NCI-H2196 (cell line): ENCODE measurements around the gene LAMC1.

Experiments
- DNase-seq: peaks from one replicate; lab custom pipeline; 2025; ENCODE audit not compliant: unreplicated experiment; lab: John Stamatoyannopoulos, UW

LAMC1 gene

DNA sequence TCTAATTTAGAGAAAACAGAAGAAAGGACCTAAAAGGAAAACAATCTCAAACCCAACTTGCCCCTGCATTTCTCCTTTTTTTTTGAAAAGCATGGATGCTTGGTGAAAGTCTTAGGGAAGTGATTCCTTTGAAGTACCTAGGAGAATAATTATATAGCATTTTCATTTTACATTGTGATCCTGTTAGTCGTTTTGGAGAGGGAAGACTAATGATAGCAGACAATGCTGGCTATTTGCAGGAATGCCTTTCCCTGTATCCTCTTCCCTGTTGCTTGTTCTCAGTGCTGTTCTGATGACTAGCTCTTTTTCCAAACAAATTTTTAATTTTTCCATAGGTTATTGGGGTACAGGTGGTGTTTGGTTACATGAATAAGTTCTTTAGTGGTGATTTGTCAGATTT lies 53.9 kb downstream of the LAMC1 start:
- no peak for DNase-seq

DNA sequence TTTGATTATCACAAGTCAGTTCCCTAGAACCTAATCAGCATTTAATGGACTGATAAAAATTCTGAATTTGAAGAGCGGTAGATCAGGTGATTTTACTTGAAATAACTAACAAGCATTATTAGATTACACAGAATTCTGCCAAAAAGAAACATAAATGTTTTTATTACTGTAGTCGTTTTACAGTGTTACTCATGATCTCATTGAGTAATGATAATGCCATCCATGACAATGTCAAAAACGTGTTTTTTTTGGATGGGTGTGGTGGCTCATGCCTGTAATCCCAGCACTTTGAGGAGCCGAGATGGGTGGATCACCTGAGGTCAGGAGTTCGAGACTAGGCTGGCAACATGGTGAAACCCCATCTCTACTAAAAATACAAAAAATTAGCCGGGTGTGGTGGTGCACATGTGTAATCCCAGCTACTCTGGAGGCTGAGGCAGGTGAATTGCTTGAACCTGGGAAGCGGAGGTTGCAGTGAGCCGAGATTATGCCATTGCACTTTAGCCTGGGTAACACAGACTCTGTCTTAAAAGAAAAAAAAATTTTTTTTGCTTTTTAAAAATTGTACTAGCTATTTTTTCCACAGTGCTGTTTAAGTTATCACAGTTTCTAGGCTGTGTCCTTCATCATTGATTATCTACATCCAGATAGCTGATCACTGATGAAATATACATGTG lies 56.6 kb downstream of the LAMC1 start:
- DNase-seq, result no peak

DNA sequence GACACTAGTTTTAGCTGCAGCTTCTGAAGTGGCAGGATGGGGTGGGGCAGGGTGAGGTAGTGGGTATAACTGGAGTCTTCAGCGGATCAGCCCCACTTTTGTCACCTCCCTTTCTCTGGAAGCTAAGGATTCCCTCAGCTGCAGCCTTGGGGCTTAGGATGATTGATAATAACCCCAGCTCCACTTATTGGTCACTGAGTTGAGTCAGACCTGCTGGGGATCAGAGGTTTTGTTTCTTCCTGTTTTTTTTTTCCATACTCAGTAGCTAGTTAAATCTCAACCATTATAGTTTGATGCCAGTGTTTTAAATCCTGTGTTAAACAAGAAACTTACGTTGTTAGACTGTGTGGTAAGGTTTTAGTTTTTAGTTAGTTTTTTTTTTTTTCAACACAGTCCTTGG lies 57.2 kb downstream of the LAMC1 start:
- no peak for DNase-seq

DNA sequence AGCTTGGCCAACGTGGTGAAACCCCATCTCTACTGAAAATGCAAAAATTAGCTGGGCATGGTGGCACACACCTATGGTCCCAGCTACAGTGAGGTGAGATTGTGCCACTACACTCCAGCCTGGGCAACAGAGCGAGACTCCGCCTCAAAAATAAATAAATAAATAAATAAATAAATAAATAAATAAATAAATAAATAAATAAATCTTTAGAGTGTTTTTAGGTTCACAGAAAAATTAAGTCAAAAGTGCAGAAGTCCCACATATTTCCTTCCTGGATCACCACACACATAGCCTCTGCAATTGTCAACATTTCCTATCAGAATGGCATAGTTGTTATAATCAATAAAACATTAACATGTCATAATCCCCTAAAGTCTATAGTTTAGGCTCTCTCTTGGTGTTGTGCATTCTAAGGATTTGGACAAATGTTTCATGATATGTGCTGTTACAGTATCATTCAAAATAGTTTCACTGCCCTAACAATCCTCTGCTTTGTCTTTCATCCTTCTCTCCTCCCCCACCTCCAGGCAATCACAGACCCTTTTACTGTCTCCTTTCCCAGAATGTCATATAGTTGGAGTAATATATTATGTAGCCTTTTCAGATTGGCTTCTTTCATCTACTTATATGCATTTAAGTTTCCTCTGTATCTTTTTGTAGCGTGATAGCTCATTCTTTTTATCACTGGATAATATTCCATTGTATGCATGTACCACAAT lies 58.3 kb downstream of the LAMC1 start:
- DNase-seq, result no peak

DNA sequence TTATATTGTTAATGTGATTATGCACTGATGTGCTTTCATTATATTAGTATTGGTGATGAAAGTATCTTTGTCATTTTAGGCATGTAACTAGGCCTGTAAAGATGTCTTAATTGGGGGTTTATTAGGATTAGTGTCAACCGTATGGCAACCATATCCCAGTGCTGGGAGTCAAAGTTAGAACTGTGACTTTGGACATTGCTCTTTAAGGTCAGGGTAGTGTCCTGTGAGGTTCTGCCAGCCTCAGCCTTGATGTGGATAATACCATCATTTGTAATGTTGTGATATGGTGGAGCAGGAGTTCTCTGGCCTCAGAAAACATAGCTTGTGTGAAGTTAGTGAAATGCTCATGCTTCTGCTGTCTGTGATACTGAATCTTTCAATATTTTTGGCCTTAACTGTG lies 59.4 kb downstream of the LAMC1 start:
- no peak for DNase-seq

DNA sequence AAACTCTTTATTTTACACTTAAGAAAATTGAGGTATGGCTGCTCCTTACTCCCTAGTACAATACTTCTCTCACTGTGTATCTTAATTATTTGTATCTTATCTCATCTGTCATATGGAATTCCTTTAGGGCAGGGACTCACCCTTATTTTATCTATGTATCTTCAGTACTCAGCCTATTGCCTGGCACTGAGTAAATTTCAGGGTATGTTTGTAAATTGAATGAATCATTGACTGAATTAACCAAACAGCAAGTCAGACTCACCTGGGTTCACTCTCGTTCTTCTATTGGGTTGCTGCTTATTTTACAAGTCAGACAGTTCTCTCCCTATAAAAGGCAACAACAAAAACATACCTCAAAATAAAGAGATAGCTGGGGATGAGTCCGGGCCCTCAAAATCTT lies 63.8 kb downstream of the LAMC1 start:
- no peak for DNase-seq

DNA sequence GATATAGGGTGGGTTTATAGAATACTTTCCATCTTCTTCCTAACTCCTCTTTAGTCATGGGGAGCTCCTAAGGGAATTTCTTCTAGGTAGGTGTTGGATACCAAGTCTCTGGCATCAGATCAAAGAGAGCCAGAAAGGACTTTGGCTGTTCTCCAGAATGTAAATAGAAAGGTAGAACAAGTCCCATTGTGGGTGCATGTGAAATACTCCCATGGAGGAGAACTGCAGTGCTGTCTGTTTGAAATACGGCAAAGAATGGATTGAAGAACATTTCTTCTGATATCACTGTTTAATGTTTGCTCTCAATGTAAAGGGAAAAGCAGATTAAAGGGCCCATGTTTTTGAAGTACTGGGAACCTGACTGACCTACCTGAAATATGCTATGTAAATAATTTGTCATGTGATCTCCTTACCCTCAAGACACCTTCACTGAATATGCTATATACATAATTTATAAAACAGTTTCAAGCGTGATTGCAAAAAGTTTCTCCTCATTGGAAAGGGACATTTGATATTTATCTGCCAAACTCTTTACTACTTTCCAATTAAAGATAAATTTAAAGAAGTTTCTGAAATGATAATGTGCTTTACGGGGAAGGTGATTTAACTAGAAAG lies 65.9 kb downstream of the LAMC1 start:
- peak; percentile 36 for DNase-seq

DNA sequence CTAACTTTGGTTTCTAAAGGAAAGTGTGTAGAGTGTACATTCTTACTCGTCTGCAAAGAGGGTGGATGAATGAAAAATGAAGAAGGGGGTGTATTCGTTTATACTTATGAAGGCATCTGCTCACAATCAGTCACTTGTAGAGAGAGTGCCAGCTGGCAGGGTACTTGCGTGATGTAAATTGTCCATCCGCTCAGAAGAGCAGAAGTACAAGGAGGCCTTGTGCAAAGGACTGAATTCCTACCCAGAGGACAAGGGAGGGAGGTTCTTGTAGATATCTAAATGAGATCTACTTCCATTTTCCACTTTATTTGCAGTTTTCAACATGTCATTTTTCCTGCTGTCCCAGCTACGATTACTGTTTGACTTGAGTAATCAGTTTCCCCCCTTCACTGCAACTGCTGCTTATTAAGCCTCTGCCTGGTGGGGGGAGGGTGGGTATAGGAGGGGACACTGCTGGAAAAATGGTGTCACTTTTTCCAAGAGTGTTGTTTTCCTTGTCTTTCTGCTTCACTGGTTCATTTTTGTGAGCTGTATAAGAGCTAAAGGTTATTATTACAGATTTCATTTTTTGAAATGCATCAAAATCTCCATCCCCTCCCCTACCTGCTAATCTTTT lies 67.3 kb downstream of the LAMC1 start:
- no peak for DNase-seq

DNA sequence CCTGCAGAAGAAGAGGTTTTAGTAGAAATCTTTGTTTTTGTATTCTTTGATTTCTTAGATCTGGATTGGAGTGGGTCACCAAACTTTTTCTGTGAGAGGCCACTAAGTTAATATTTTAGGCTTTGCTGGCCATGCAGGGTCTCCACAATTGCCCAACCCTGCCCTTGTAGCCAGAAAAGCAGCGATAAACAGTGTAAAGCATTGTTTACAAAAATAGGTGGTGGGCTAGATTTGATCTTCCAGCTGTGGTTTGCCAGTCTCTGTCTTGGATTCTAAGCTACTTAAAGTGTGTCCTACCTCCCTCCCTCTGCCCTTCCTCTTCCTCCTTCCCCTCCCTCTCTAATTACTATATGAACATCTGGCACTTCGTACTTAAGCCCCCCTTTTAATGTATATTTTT lies 68.0 kb downstream of the LAMC1 start:
- DNase-seq, result no peak

DNA sequence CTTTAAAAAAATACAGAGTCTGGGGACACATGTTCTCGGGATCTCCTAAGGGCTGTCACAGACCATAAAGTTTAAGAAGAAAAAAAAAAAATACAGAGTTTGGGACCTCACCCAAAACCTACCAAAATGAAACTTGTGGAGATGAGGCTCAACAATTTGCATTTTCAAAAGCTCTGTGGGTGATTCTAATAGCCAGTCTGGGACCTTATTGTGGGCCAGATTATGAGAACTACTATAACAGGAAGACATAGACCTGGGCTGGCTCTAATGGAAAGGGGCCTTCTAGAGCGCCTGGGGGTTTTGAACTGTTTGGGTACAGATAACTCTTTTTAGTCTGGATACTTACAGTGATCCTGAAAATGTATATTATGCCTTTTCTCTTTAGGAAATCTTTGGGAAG lies 69.1 kb downstream of the LAMC1 start:
- DNase-seq, result no peak

DNA sequence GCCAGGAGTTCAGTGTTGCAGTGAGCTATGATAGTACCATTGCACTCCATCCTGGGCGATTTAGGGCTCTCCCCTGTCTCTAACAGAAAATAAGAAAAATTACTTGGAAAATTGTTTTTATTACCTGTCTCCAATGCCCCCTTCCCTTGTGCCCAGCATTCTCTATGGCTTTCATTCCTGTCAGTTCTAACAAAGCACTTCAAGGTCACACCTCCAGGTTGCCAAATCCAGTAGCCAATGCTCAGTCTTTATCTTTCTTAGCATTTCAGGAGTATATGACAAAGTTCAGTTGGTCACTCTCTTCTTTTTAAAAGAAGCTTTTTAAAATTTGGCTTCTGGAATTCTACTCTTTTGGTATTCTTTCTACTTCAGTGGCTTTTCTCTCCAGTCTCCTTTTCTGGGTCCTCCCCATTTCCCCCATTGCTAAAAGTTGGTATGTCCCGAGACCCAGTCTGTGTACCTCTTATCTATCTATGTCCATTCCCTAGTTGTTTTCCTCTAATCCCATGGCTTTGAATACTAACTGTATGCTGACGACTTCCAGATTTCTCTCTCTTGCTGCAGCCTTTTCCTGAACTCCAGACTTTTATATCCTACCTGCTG lies 69.9 kb downstream of the LAMC1 start:
- DNase-seq, result no peak

DNA sequence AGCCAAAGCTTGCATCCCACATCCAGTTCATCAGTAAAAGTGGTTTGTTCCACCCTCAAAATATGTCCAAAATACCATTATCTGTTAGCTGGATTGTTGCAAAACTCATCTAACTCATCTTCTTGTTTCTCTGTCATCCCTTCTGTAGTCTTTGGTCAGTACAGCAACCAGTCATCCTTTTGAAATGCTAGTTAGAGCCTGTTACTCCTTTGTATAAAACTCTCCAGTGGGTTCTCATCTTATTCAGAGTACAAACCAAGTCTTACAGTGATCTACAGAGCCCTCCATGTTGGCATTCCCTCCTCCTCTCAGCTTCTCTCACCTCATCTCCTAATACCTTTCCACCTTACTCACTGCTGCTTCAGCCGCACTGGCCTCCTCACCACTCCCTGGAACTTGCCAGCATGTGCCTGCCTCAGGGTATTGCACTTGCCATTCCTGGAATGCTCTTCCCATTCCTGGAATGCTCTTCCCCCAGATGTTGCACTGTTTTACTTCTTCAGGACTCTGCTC lies 70.6 kb downstream of the LAMC1 start:
- DNase-seq, result no peak

DNA sequence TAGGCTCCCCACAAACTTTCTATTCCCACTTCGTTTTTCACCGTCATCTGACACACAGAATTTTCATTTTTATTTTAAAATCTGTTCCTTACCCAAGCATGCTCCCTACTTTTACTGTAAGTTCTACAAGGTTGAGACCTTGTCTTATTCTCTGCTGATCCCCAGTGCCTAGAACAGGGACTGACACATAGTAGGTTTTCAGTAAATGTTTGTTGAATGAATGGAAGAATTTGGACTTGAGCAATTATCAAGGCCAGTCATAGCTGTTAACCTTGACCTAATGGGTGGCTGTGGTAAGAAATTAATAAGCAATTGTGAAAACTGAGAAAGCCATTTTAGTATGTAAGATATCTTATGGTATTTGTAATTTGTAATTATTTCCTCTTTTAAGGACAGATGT lies 71.1 kb downstream of the LAMC1 start:
- no peak for DNase-seq

DNA sequence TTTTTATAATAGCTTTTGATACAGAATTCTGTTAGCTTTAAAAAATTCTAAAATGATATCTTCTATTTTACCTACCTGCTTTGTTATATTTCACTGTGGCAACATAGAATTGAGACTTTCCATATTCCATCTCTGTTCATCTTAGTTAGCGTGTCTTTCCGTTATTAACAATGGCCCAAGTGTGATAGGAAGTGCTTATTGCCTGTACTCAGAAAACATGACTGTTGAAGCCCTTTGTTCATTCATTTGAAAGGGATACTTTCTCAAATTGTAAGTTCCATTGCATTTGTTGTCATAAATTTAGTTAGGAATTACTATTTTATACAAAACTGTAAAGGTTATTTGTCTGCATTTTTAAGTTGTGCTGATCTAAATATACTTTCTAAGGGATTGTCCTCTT lies 73.1 kb downstream of the LAMC1 start:
- DNase-seq, result no peak

DNA sequence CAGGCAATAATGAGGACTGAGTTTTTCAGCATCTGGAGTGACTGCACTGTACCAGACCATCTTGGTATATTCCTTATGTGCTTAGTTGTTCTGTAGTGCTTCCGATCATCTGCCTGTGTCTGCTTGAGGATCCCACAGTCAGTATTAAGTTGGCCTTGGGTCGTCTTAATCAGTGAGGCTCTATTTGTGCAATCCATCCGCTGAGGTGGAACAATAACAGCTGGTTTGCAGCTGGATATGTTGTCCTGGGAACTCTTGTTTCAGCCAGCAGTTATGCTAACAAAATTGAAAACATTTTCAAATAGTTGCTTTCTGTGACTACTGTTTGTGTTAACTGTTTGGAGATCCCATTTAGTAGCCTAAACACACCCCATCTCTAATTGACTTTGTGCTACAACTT lies 73.7 kb downstream of the LAMC1 start:
- DNase-seq, result no peak

DNA sequence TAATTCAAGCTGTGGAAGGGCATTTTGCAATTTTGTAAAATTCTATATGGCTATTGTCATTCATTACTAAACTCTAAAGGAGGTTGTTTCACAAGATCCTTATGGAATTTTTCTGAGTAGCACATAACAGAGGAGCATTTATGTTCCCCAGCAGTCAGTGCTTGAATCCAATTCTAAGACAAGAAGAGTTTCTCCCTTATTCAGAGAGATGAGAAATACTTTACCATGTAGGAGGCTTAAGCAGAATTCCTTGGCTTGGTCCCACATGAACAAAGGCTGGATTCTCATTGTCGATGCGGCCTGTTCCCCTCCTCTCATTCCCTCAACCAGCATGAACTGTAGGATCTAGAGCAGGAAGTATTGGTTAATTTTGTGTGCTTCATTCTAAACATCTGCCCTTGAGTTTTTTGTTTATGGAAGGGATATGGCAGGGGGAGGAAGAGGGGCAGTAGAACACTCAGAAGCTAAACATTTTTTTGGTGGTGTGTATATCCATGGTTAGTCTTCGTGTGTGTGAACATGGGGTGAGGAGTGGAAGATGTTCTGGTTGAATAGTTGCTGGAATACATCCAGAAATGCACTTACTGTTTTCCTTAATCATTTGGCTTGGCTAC lies 74.3 kb downstream of the LAMC1 start:
- no peak for DNase-seq

DNA sequence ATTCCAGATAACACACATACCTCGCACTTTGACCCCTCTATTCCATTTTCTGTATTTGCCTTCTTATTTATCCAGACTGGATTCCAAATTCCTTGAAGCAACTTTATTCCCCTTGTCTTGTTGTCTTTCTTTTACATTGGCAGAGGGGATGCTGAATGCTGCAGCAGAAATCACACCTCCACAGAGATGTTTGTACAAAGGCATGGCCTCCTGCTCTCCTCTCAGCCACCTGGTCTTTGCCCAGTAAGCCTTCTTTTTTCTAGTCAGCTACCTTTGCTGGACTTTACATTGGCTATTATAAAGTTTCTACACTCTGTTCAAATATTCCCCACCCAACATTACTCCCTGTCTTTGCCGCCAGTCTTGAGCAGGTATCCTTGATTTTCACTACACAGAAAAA lies 75.1 kb downstream of the LAMC1 start:
- DNase-seq, result no peak

DNA sequence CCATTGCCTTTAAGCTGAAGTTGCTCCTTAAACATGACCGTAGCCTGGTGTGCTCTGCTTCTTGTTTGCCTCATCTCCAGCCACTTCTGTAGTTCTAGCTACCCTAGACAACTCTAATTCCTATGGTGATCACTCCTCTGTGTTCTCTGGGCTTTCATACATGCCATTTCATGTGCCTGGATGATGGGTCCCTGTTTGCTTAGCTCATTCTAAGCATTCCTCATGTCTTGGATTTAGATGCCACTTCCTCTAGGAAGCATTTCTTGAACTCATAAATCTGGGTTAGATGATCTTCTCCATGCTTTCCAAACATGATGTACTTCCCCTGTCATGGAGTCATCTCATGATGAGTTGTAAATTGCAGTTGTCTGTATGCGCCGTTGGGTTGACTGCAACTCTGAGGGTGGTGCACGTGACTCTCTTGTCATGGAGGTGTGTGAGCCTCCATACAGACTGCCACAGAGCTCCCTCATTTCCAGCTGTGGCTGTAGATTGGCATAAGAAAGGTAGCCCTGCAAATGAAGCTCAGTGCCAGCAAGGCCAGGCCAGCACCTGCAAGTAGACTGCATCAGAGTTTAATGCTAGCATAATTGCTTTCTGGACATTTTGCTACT lies 77.2 kb downstream of the LAMC1 start:
- no peak for DNase-seq

DNA sequence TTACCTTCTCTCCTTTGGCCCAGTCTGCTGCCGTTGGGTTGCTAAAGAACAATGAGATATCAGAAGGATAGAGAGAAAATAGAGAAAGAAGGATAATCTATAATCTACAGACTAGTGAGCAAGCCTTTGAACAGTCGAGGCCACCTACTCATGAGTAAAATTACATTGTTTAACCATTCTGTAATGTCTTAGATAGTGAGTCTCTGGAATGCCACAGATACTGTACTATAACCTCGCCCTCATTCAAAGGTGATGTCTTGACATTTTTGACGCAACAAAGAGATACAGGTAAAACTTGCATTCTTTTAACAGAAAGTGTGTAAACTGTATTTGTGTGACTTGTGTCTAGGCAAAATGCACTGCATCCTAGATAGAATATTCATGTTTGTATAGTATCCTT lies 77.9 kb downstream of the LAMC1 start:
- DNase-seq, result no peak

DNA sequence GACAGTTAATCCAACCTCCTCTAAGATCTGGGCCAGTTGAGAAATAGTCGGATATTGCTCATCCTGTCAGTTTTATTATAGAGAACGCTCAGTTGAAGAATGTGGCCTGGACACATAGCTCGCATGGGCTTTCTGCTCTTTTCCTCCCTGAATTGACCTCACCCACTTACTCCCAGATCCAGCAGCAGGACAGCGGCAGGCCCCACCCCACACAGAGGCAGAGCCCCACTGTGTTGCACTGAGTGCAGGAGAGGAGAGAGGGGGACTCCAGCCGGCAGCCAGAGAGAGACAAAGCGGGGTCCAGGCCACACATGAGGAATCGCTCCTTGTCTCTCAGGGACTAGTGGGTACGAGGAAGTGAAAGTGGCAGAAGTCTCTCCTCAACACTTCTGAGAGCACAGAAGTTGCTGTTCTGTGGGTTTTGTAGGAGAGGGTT lies 78.6 kb downstream of the LAMC1 start:
- DNase-seq, result no peak

DNA sequence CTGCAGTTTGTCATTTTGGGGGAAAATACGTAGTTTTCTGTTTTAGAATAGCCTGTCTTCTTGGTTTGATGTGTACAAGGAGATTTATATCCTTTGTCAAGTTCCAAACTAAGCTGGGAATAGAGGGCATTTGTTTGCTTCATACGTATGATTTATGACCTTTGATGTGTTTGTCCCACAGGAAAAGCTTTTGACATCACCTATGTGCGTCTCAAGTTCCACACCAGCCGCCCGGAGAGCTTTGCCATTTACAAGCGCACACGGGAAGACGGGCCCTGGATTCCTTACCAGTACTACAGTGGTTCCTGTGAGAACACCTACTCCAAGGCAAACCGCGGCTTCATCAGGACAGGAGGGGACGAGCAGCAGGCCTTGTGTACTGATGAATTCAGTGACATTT lies 79.9 kb downstream of the LAMC1 start:
- DNase-seq, result no peak
